Gastroesophageal sphincter (tissue), 4 donors: Measurements from ENCODE around the gene SPON2. TPM values are rescaled to one million over a fixed set of nuclear protein-coding genes. Genes with fewer than 3 reads are reported as not detected.
A peak's percentile ranks its signal among the peaks of the same experiment; 100 is the strongest.

Source experiments
- ATAC-seq: fragments of 150-250 bp; one replicate; pipeline ENCODE4 v1.9.1; 2016; ENCODE audit warnings: mild to moderate bottlenecking, moderate library complexity
- H3K27ac ChIP-seq, 4 donors: fragments of 200-600 bp; sonication (generic) in 3 of 4; 1 replicate in 3 of 4; 2 replicates in 1 of 4; pipeline ENCODE4 v1.5.1; 2016 to 2019
- H3K27me3 ChIP-seq: fragments of 200-600 bp; sonication (generic); one replicate; pipeline ENCODE4 v1.5.1; 2019
- H3K36me3 ChIP-seq, 2 donors: fragments of 200-600 bp; sonication (generic); one replicate each; pipeline ENCODE4 v1.5.1; 2019; ENCODE audit warnings: control low read depth in 1 of 2
- H3K4me1 ChIP-seq, 3 donors: fragments of 200-600 bp; sonication (generic); 1 replicate in 2 of 3; 2 replicates in 1 of 3; pipeline ENCODE4 v1.5.1; 2016 to 2019; ENCODE audit warnings: control low read depth in 2 of 3
- H3K4me3 ChIP-seq, 2 donors: fragments of 200-600 bp; sonication (generic); one replicate each; pipeline ENCODE4 v1.5.1; 2019; ENCODE audit warnings: mild to moderate bottlenecking in 1 of 2, moderate library complexity in 1 of 2
- H3K9me3 ChIP-seq, 3 donors: fragments of 200-600 bp; sonication (generic); one replicate each; pipeline ENCODE4 v1.5.1; 2017 to 2019; ENCODE audit warnings: control low read depth in 2 of 3
- CTCF ChIP-seq, 4 experiments: fragments of 200-600 bp in 2 of 4; fragments of 450-650 bp in 2 of 4; sonication (generic) in 1 of 4; IDR thresholded peaks; one replicate each; pipeline ENCODE4 v1.5.1; 2017 to 2019; ENCODE audit warnings: antibody characterized with exemption in 4 of 4, mild to moderate bottlenecking in 2 of 4, moderate library complexity in 2 of 4
- EP300 ChIP-seq: sonication (generic); formaldehyde crosslinking; IDR thresholded peaks from one replicate; pipeline ENCODE4 v1.6.1; 2017; ENCODE audit warnings: antibody characterized with exemption, mild to moderate bottlenecking
- POLR2A ChIP-seq, 2 donors: fragments of 450-650 bp; IDR thresholded peaks; one replicate each; pipeline ENCODE4 v1.6.1; 2017; ENCODE audit warnings: antibody characterized with exemption in 2 of 2, mild to moderate bottlenecking in 2 of 2, moderate library complexity in 1 of 2
- POLR2AphosphoS5 ChIP-seq: sonication (generic); formaldehyde crosslinking; IDR thresholded peaks from one replicate; pipeline ENCODE4 v1.6.1; 2017; ENCODE audit warnings: antibody characterized with exemption
- WGBS, 2 donors: methylation state at CpG; one replicate each; pipeline ENCODE4 v1.1.5; 2018; ENCODE audit warnings: low coverage in 1 of 2; 5-methylcytosine and 5-hydroxymethylcytosine counted together
- total RNA-seq, 4 donors: library from RNA; depleted of rRNA; stranded (reverse); fragments of >200 nt; gene quantifications; one replicate each; pipeline ENCODE4 v1.1.0, GENCODE V29; 2016

The SPON2 gene
- total RNA-seq, 4 donors from 2014 or later, result 16.3 to 72.5 (median 55.0) TPM

GRCh38 chr4:1198098-1198844, 25.9 kb upstream of the SPON2 start:
- no peak for ATAC-seq
- 75 to 87% methylated on average over 15 to 24 of the region's 24 CpGs for WGBS, 2 donors
- Histone ChIP-seq H3K4me1 (peaks cover 8 to 63% (median 37%) of the 10 kb centered on the region in 3 donors), H3K27me3 (no peaks in the 10 kb centered on the region), H3K4me3 (no peak overlapping the region), H3K36me3 (no peaks in the 10 kb centered on the region), H3K27ac (peak overlapping the region in 2 of 4 donors; percentile 23 to 78), H3K9me3 (no peaks in the 10 kb centered on the region)
- no peak for TF ChIP-seq EP300
- no peak for TF ChIP-seq CTCF (IDR thresholded peaks at IDR 0.05)
- no peak for TF ChIP-seq POLR2A (IDR thresholded peaks at IDR 0.05)
- no peak for TF ChIP-seq POLR2AphosphoS5

- no peak for ATAC-seq
- no peaks in the 10 kb centered on the region for H3K36me3 ChIP-seq
- H3K4me1 ChIP-seq, result peaks cover 12 to 66% (median 46%) of the 10 kb centered on the region in 3 donors
- WGBS, 2 donors, result 88 to 94% methylated on average over 4 of the region's 13 CpGs
- no peak overlapping the region for H3K27ac ChIP-seq
- no peak overlapping the region for H3K4me3 ChIP-seq
- TF ChIP-seq POLR2AphosphoS5, result no peak
- no peak for TF ChIP-seq CTCF (IDR thresholded peaks at IDR 0.05)
- no peak for TF ChIP-seq POLR2A (IDR thresholded peaks at IDR 0.05)
- TF ChIP-seq EP300, result no peak
- no peaks in the 10 kb centered on the region for H3K27me3 ChIP-seq
- no peaks in the 10 kb centered on the region for H3K9me3 ChIP-seq
These were observed 24.2 kb upstream of the SPON2 start for GRCh38 chr4:1196421-1197183.

- Histone ChIP-seq H3K36me3 (no peaks in the 10 kb centered on the region), H3K27ac (peak overlapping the region in 1 of 4 donors; percentile 76), H3K27me3 (no peaks in the 10 kb centered on the region), H3K4me1 (peaks cover 12 to 66% (median 45%) of the 10 kb centered on the region in 3 donors), H3K9me3 (no peaks in the 10 kb centered on the region), H3K4me3 (no peak overlapping the region)
- ATAC-seq, result no peak
- no peak for TF ChIP-seq EP300
- TF ChIP-seq CTCF (IDR thresholded peaks at IDR 0.05), result no peak
- no peak for TF ChIP-seq POLR2AphosphoS5
- no peak for TF ChIP-seq POLR2A (IDR thresholded peaks at IDR 0.05)
- 94% methylated on average over 5 of the region's 16 CpGs; no CpG with 5 or more reads in 1 of the 2 donors for WGBS, 2 donors
These were observed 23.6 kb upstream of the SPON2 start for GRCh38 chr4:1195891-1196401.

DNA sequence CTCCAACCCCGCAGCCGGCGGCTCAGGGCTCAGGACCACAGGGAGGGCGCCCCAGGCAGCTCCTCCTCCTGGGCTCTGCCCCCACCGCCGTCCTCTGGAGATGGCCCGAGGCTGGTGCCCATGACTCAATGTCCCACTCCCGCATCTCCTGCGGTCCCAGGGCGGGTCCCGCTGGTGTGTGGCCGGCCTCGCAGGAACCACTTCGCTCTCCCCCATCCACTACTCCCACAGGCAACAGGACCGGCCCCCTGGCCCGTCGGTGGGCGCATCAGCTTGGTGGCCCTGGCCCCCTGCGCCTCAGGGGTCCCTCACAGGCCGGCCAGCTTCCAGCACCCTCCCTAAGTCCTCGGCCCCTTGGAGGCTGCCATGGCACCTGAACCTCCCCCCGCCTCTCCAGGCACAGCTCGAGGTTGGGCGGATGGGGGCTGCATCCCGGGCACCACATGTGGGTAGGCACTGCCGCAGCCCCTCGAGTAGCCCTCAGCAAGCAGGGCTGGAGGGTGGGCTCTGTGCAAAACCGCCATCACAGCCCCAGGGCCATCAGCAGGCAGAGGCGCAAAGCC, 22.8 kb upstream of the SPON2 start:
- H3K4me1 ChIP-seq, result peaks cover 10 to 60% (median 37%) of the 10 kb centered on the region in 3 donors
- no peak for TF ChIP-seq POLR2AphosphoS5
- TF ChIP-seq EP300, result no peak
- no peak for TF ChIP-seq CTCF (IDR thresholded peaks at IDR 0.05)
- TF ChIP-seq POLR2A (IDR thresholded peaks at IDR 0.05), result no peak
- peak overlapping the region in 1 of 2 donors; percentile 43 for H3K4me3 ChIP-seq
- H3K27me3 ChIP-seq, result no peaks in the 10 kb centered on the region
- WGBS, 2 donors, result 86 to 100% methylated on average over 1 to 13 of the region's 29 CpGs
- no peaks in the 10 kb centered on the region for H3K36me3 ChIP-seq
- no peak for ATAC-seq
- no peaks in the 10 kb centered on the region for H3K9me3 ChIP-seq
- H3K27ac ChIP-seq, result peak overlapping the region in 3 of 4 donors; percentile 76 to 87 (median 85)
